ENCODE data around the gene IL17RA.
A peak's percentile ranks its signal among the peaks of the same experiment; 100 is the strongest.

Gene IL17RA

DNA sequence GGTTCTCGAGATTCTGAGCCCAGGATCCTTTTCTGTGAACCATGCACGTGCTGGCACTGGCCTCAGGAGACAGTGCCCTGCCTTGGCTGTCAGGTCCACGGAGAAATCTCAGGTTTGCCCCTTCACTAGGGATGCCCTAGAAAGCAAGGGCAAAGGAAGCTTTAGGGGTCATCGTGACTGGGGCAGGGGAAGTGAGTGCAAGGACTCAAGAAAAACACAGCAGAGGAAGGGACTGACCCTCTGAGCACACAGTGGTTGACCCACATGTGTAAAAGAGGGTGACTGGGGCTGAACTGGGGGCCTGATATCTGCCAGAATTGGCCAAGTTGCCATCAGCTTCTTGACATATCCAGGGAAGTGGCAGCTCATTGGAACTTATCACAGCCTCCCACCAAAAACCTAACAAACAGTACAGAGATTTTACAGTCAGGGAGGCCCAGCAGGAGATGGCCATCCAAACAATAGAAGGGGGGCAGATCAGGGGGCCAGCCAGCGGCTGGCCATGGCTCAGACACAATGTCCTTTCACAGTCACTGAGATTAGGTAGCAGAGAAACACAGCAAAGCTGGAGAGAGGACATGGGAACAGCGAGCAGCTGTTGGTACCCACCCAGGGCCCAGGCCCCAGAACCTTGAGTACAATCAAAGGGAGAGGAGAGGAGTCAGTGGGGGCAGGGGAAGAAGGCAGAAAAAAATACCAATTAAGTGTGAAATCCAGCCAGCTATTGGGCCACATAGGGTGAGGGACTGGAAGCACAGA lies 32.0 kb downstream of the IL17RA start:
- Histone ChIP-seq H3K9me3 (ENCODE audit: control insufficient read depth, insufficient read depth, low read depth, low read length) (no peaks in the 10 kb centered on the region), H3K4me1 (ENCODE audit: control insufficient read depth, insufficient read depth, low read length) (no peaks in the 10 kb centered on the region), H3K4me3 (ENCODE audit: low read depth, low read length) (no peak overlapping the region), H3K27ac (ENCODE audit: extremely low read depth, low read depth, low read length) (no peak overlapping the region), H3K36me3 (ENCODE audit: control insufficient read depth in 2 of 2, insufficient read depth in 1 of 2, low read length in 2 of 2) (no peaks in the 10 kb centered on the region)
- ChIA-PET POLR2A (interaction anchor here (2.1 kb wide), 1 partner anchor 55 kb away, joined by 5 read pairs; no protein-coding TSS in a partner anchor), CTCF (interaction anchor here (1.1 to 2.6 kb wide), 3 partner anchors 20 to 385 kb away, joined by 3 to 14 read pairs (median 4); no protein-coding TSS in a partner anchor)
- TF ChIP-seq, protein P1, sequence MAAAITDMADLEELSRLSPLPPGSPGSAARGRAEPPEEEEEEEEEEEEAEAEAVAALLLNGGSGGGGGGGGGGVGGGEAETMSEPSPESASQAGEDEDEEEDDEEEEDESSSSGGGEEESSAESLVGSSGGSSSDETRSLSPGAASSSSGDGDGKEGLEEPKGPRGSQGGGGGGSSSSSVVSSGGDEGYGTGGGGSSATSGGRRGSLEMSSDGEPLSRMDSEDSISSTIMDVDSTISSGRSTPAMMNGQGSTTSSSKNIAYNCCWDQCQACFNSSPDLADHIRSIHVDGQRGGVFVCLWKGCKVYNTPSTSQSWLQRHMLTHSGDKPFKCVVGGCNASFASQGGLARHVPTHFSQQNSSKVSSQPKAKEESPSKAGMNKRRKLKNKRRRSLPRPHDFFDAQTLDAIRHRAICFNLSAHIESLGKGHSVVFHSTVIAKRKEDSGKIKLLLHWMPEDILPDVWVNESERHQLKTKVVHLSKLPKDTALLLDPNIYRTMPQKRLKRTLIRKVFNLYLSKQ (tag by site-specific recombination; IDR thresholded peaks at IDR 0.05; ENCODE audit: borderline replicate concordance), result no peak
- TF ChIP-seq, protein P2, sequence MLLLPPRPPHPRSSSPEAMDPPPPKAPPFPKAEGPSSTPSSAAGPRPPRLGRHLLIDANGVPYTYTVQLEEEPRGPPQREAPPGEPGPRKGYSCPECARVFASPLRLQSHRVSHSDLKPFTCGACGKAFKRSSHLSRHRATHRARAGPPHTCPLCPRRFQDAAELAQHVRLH (tag by site-specific recombination; IDR thresholded peaks at IDR 0.05), result no peak
- TF ChIP-seq ZIC2 (tag by site-specific recombination; IDR thresholded peaks at IDR 0.05), result peak; percentile 52; the same call in 1 of the 2 replicates
- TF ChIP-seq, protein P3, sequence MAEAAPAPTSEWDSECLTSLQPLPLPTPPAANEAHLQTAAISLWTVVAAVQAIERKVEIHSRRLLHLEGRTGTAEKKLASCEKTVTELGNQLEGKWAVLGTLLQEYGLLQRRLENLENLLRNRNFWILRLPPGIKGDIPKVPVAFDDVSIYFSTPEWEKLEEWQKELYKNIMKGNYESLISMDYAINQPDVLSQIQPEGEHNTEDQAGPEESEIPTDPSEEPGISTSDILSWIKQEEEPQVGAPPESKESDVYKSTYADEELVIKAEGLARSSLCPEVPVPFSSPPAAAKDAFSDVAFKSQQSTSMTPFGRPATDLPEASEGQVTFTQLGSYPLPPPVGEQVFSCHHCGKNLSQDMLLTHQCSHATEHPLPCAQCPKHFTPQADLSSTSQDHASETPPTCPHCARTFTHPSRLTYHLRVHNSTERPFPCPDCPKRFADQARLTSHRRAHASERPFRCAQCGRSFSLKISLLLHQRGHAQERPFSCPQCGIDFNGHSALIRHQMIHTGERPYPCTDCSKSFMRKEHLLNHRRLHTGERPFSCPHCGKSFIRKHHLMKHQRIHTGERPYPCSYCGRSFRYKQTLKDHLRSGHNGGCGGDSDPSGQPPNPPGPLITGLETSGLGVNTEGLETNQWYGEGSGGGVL (tag by site-specific recombination; IDR thresholded peaks at IDR 0.05), result 0 out of 2 replicates have a peak, but pooled peaks have one; percentile 17

DNA sequence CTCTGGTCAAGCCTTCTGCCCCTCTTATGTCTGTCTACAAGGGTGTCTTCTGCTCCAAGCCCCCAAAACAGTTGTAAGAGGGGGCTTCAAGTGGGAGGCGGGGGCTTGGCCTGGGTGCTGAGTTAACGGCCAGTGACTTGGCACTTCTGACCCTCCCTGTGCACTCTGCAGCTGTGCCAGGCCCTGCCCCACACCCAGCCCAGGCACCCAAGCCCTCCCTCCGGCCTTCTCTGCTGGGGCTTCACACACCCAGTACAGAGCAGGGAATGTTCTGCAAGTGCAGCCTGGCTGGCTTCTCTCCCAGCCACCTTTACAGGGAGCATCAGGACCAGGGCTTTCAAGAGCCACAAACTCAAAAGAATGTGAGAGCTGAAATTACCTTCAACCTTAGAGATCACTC lies 32.6 kb downstream of the IL17RA start:
- TF ChIP-seq GLIS1 (tag by site-specific recombination; IDR thresholded peaks at IDR 0.05) (no peak), ZNF624 (tag by site-specific recombination; IDR thresholded peaks at IDR 0.05) (no peak), ZNF670 (tag by site-specific recombination; IDR thresholded peaks at IDR 0.05; ENCODE audit: low read depth) (no peak)
- TF ChIP-seq, protein P4, sequence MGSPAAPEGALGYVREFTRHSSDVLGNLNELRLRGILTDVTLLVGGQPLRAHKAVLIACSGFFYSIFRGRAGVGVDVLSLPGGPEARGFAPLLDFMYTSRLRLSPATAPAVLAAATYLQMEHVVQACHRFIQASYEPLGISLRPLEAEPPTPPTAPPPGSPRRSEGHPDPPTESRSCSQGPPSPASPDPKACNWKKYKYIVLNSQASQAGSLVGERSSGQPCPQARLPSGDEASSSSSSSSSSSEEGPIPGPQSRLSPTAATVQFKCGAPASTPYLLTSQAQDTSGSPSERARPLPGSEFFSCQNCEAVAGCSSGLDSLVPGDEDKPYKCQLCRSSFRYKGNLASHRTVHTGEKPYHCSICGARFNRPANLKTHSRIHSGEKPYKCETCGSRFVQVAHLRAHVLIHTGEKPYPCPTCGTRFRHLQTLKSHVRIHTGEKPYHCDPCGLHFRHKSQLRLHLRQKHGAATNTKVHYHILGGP (tag by site-specific recombination; IDR thresholded peaks at IDR 0.05), result no peak
- POLR2A ChIA-PET, result interaction anchor here (2.1 kb wide), 1 partner anchor 55 kb away, joined by 5 read pairs; no protein-coding TSS in a partner anchor
- Histone ChIP-seq H3K4me1 (ENCODE audit: control insufficient read depth, insufficient read depth, low read length) (no peaks in the 10 kb centered on the region), H3K27ac (ENCODE audit: extremely low read depth, low read depth, low read length) (no peak overlapping the region), H3K9me3 (ENCODE audit: control insufficient read depth, insufficient read depth, low read depth, low read length) (no peaks in the 10 kb centered on the region), H3K4me3 (ENCODE audit: low read depth, low read length) (no peak overlapping the region), H3K36me3 (ENCODE audit: control insufficient read depth in 2 of 2, insufficient read depth in 1 of 2, low read length in 2 of 2) (no peaks in the 10 kb centered on the region)
- CTCF ChIA-PET, result interaction anchor here (0.6 to 2.3 kb wide), 4 partner anchors 20 to 633 kb away, joined by 3 to 6 read pairs (median 4); no protein-coding TSS in a partner anchor

DNA sequence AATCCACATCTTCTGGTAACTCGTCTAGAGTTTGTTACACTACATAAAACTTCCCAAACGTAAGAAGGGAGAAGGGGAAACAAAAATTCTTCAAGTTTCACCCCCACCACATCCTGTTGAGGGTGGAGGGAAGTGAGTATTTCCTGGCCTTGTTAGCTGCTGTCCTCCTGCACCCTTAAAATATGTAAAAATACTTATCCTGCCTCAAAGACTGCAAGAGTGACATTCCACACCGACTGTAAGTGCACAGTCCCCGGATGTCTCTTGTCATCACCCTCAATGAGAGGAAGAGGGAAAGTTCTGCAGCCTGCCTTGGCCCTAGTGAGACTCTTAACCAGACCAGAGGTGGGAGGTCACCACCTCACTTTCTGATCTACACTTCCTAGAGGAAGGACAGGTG lies 33.1 kb downstream of the IL17RA start:
- POLR2A ChIA-PET, result no interaction called here
- Histone ChIP-seq H3K27ac (ENCODE audit: extremely low read depth, low read depth, low read length) (no peak overlapping the region), H3K9me3 (ENCODE audit: control insufficient read depth, insufficient read depth, low read depth, low read length) (no peaks in the 10 kb centered on the region), H3K4me1 (ENCODE audit: control insufficient read depth, insufficient read depth, low read length) (no peaks in the 10 kb centered on the region), H3K36me3 (ENCODE audit: control insufficient read depth in 2 of 2, insufficient read depth in 1 of 2, low read length in 2 of 2) (no peaks in the 10 kb centered on the region), H3K4me3 (ENCODE audit: low read depth, low read length) (no peak overlapping the region)
- CTCF ChIA-PET, result interaction anchor here (0.6 to 2.3 kb wide), 6 partner anchors 21 to 633 kb away, joined by 3 to 6 read pairs (median 4); no protein-coding TSS in a partner anchor
- TF ChIP-seq KLF9 (tag by site-specific recombination; IDR thresholded peaks at IDR 0.05; ENCODE audit: low read depth), result no peak
- TF ChIP-seq, protein P5, sequence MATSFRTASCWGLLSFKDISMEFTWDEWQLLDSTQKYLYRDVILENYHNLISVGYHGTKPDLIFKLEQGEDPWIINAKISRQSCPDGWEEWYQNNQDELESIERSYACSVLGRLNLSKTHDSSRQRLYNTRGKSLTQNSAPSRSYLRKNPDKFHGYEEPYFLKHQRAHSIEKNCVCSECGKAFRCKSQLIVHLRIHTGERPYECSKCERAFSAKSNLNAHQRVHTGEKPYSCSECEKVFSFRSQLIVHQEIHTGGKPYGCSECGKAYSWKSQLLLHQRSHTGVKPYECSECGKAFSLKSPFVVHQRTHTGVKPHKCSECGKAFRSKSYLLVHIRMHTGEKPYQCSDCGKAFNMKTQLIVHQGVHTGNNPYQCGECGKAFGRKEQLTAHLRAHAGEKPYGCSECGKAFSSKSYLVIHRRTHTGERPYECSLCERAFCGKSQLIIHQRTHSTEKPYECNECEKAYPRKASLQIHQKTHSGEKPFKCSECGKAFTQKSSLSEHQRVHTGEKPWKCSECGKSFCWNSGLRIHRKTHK (tag by site-specific recombination; IDR thresholded peaks at IDR 0.05), result no peak
- TF ChIP-seq, protein P6, sequence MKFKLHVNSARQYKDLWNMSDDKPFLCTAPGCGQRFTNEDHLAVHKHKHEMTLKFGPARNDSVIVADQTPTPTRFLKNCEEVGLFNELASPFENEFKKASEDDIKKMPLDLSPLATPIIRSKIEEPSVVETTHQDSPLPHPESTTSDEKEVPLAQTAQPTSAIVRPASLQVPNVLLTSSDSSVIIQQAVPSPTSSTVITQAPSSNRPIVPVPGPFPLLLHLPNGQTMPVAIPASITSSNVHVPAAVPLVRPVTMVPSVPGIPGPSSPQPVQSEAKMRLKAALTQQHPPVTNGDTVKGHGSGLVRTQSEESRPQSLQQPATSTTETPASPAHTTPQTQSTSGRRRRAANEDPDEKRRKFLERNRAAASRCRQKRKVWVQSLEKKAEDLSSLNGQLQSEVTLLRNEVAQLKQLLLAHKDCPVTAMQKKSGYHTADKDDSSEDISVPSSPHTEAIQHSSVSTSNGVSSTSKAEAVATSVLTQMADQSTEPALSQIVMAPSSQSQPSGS (tag by site-specific recombination; IDR thresholded peaks at IDR 0.05; ENCODE audit: low read depth), result no peak
- TF ChIP-seq HOXA7 (CRISPR knock-in tag; IDR thresholded peaks at IDR 0.05; ENCODE audit: borderline replicate concordance), result no peak
- no peak for TF ChIP-seq YY2 (tag by site-specific recombination; IDR thresholded peaks at IDR 0.05)
- TF ChIP-seq ZNF473 (tag by site-specific recombination; IDR thresholded peaks at IDR 0.05), result no peak
- TF ChIP-seq, protein P7, sequence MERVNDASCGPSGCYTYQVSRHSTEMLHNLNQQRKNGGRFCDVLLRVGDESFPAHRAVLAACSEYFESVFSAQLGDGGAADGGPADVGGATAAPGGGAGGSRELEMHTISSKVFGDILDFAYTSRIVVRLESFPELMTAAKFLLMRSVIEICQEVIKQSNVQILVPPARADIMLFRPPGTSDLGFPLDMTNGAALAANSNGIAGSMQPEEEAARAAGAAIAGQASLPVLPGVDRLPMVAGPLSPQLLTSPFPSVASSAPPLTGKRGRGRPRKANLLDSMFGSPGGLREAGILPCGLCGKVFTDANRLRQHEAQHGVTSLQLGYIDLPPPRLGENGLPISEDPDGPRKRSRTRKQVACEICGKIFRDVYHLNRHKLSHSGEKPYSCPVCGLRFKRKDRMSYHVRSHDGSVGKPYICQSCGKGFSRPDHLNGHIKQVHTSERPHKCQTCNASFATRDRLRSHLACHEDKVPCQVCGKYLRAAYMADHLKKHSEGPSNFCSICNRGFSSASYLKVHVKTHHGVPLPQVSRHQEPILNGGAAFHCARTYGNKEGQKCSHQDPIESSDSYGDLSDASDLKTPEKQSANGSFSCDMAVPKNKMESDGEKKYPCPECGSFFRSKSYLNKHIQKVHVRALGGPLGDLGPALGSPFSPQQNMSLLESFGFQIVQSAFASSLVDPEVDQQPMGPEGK (tag by site-specific recombination; IDR thresholded peaks at IDR 0.05), result no peak
